ENCODE results near the gene LRRK1.

Gene LRRK1

GRCh38 chr15:101037090-101037830, 118.1 kb downstream of the LRRK1 start:
- DNase-seq (ENCODE audit: low read depth in 1 of 2, low spot score in 1 of 2): no peak

GRCh38 chr15:101038327-101039003, 119.3 kb downstream of the LRRK1 start:
- no peak for DNase-seq (ENCODE audit: low read depth in 1 of 2, low spot score in 1 of 2)

- DNase-seq (ENCODE audit: low read depth in 1 of 2, low spot score in 1 of 2): no peak
Measured at GRCh38 chr15:101039461-101039860, 120.3 kb downstream of the LRRK1 start.

GRCh38 chr15:101042320-101042719, 123.2 kb downstream of the LRRK1 start:
- DNase-seq (ENCODE audit: low read depth in 1 of 2, low spot score in 1 of 2): no peak

- DNase-seq (ENCODE audit: low read depth in 1 of 2, low spot score in 1 of 2): no peak
Measured at GRCh38 chr15:101043011-101043410, 123.9 kb downstream of the LRRK1 start.

- DNase-seq (ENCODE audit: low read depth in 1 of 2, low spot score in 1 of 2): no peak
Measured at GRCh38 chr15:101043911-101044624, 124.9 kb downstream of the LRRK1 start.

- DNase-seq (ENCODE audit: low read depth in 1 of 2, low spot score in 1 of 2): no peak
Measured at GRCh38 chr15:101044625-101045235, 125.6 kb downstream of the LRRK1 start.

GRCh38 chr15:101045236-101045646, 126.1 kb downstream of the LRRK1 start:
- DNase-seq (ENCODE audit: low read depth in 1 of 2, low spot score in 1 of 2): no peak

GRCh38 chr15:101045835-101046691, 126.9 kb downstream of the LRRK1 start:
- no peak for DNase-seq (ENCODE audit: low read depth in 1 of 2, low spot score in 1 of 2)

GRCh38 chr15:101046826-101047225, 127.7 kb downstream of the LRRK1 start:
- DNase-seq (ENCODE audit: low read depth in 1 of 2, low spot score in 1 of 2): no peak

GRCh38 chr15:101047301-101047781, 128.2 kb downstream of the LRRK1 start:
- no peak for DNase-seq (ENCODE audit: low read depth in 1 of 2, low spot score in 1 of 2)

GRCh38 chr15:101048176-101048575, 129.0 kb downstream of the LRRK1 start:
- DNase-seq (ENCODE audit: low read depth in 1 of 2, low spot score in 1 of 2): no peak

GRCh38 chr15:101048581-101049030, 129.4 kb downstream of the LRRK1 start:
- no peak for DNase-seq (ENCODE audit: low read depth in 1 of 2, low spot score in 1 of 2)

GRCh38 chr15:101049282-101049681, 130.1 kb downstream of the LRRK1 start:
- no peak for DNase-seq (ENCODE audit: low read depth in 1 of 2, low spot score in 1 of 2)

- no peak for DNase-seq (ENCODE audit: low read depth in 1 of 2, low spot score in 1 of 2)
Measured at GRCh38 chr15:101049856-101050622, 130.9 kb downstream of the LRRK1 start.

- no peak for DNase-seq (ENCODE audit: low read depth in 1 of 2, low spot score in 1 of 2)
Measured at GRCh38 chr15:101050623-101051290, 131.6 kb downstream of the LRRK1 start.

GRCh38 chr15:101051291-101052030, 132.3 kb downstream of the LRRK1 start:
- DNase-seq (ENCODE audit: low read depth in 1 of 2, low spot score in 1 of 2): no peak

GRCh38 chr15:101052031-101052620, 133.0 kb downstream of the LRRK1 start:
- DNase-seq (ENCODE audit: low read depth in 1 of 2, low spot score in 1 of 2): no peak

All from activated CD4-positive, alpha-beta T cell treated with anti-CD3 and anti-CD28 coated beads, Interleukin-2, amount 50 U/mL, for 24 hours (primary cell).